GM10248 (cell line): Measurements from ENCODE around the gene RREB1.

Source experiments
- CTCF ChIA-PET: fragments of 300-600 bp; sonication (Branson Sonifier 250); formaldehyde crosslinking; extraction: SDS; loops from one replicate; lab custom pipeline; 2021; ENCODE audit warnings: antibody characterized with exemption; lab: Yijun Ruan, JAX
- POLR2A ChIA-PET: fragments of 350-650 bp; sonication (Branson Sonifier 250); formaldehyde crosslinking; extraction: SDS; loops from one replicate; lab custom pipeline; 2020; ENCODE audit warnings: antibody characterized with exemption; lab: Yijun Ruan, JAX
- DNase-seq: peaks from one replicate; pipeline ENCODE4 v3.0.0; 2012; ENCODE audit errors: extremely low spot score
- CTCF ChIP-seq: IDR thresholded peaks from 2 replicates; pipeline ENCODE4 v1.5.1; 2012; ENCODE audit warnings: mild to moderate bottlenecking, low read depth; ENCODE audit errors: extremely low read depth, missing control alignments, control extremely low read depth

The RREB1 gene

DNA sequence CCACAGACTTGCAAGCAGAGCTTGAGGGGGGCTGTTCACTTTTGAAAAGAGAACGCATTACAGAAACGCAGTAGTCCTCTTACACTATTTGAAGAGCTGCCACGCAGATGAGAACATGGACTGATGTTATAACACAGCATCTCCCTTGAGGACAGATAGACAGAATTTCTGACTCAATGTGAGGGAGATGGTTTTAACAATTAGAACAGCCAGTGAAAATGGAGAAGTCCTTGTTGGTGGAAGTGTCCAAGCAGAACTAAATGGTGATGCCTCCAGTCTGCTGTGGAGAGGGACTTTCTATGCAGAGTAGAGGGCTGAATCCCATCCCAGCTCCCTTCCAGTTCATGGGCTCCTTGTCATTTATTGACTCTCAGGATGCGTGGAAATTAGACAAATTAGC is 100.0 kb downstream of the RREB1 start:
- CTCF ChIA-PET, result interaction anchor here (1.1 to 3.4 kb wide), 8 partner anchors 9 to 68 kb away, joined by 3 to 13 read pairs (median 4); no protein-coding TSS in a partner anchor
- TF ChIP-seq CTCF, result no peak
- no peak for DNase-seq
- POLR2A ChIA-PET, result no interaction called here

DNA sequence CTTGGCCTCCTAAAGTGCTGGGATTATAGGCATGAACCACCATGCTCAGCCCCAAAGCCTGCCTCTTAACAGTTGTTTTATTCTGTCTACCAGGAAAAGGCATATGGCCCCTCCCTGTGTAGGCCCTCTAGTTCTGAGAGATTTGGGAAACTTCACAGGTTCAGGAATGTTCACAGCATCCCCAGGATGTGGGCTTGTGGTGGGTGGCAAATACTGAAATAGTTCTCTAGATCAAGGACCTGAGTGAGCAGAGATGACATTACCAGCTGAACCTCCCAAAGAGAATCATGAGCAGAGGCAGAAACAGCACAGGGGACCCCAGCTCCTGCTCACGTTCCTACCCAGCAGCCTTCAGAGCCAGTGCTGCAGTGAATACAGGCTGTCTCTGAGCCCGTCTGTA is 105.7 kb downstream of the RREB1 start:
- CTCF ChIA-PET, result interaction anchor here (1.1 to 1.2 kb wide), 2 partner anchors 10 to 15 kb away, joined by 3 to 4 read pairs; no protein-coding TSS in a partner anchor

GRCh38 chr6:7214468-7214867 is 106.7 kb downstream of the RREB1 start:
- CTCF ChIA-PET, result interaction anchor here (1.1 to 1.9 kb wide), 5 partner anchors 10 to 538 kb away, joined by 3 to 5 read pairs (median 4); no protein-coding TSS in a partner anchor
- no peak for DNase-seq
- TF ChIP-seq CTCF, result no peak
- POLR2A ChIA-PET, result no interaction called here

More for the DNA sequence above, 105.7 kb downstream of the RREB1 start:
- DNase-seq, result no peak
- TF ChIP-seq CTCF, result no peak
- POLR2A ChIA-PET, result no interaction called here

GRCh38 chr6:7215131-7215530 is 107.4 kb downstream of the RREB1 start:
- no peak for DNase-seq
- no peak for TF ChIP-seq CTCF
- POLR2A ChIA-PET, result no interaction called here
- CTCF ChIA-PET, result interaction anchor here (1.0 to 1.9 kb wide), 5 partner anchors 9 to 538 kb away, joined by 3 to 5 read pairs (median 4); no protein-coding TSS in a partner anchor

GRCh38 chr6:7215798-7216231 is 108.1 kb downstream of the RREB1 start:
- CTCF ChIA-PET, result interaction anchor here (1.0 to 1.9 kb wide), 4 partner anchors 26 to 539 kb away, joined by 3 to 5 read pairs (median 4); no protein-coding TSS in a partner anchor
- DNase-seq, result no peak
- no peak for TF ChIP-seq CTCF
- POLR2A ChIA-PET, result no interaction called here

DNA sequence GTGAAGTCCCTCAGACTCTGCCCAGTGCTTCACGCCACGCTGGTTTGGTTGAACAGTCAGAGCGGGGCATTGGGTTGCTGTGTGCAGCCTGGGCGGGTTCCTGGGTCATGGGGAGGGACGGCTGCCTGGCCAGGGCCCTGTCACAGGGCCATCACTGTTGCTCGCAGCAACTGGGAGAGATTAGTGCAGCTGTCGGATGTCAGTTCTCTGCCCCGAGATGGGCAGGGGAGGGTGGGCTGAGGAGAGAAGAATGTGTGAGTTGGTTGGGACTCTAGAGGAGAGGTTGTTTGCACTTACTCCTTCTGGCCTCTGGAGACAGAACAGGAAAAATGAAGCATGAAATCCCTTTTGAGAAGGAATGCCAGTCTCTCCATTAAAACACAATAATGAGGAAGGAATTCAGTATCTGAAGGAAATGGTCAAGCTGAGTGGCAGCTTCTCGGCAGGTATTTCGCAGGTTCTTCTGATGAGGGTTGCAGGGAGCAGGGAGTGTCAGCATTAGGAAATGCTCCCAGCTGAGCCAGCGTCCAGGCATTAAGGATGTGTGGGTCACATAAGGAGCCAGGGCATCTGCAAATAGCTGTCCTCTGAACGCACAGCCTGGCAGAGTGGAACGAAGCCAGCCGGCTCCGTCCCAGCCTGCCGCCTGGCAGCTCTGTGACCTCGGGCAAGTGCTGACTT is 109.3 kb downstream of the RREB1 start:
- ChIA-PET POLR2A (no interaction called here), CTCF (interaction anchor here (1.1 to 3.4 kb wide), 2 partner anchors 9 to 540 kb away, joined by 3 to 13 read pairs; no protein-coding TSS in a partner anchor)
- DNase-seq, result no peak
- no peak for TF ChIP-seq CTCF
